ENCODE data around the gene MEIG1.
"Not testable (repeated sequence)": the region's sequence is repeated elsewhere in the genome, so short reads cannot be mapped to it uniquely, and the experiment has no call there.

The MEIG1 gene

GRCh38 chr10:14959221-14960057 lies at the start of gene MEIG1:
Gene MEIG1 (plus strand): TSS chr10:14959388. CDS start chr10:14966469, 7,081 bp downstream.
- peak; percentile 91 for DNase-seq (ENCODE audit: low spot score)

- no peak for DNase-seq (ENCODE audit: low spot score)
Measured at GRCh38 chr10:14910953-14911352, 48.2 kb upstream of the MEIG1 start.

- no peak for DNase-seq (ENCODE audit: low spot score)
Measured at GRCh38 chr10:14911801-14912200, 47.4 kb upstream of the MEIG1 start.

- no peak for DNase-seq (ENCODE audit: low spot score)
Measured at GRCh38 chr10:14916600-14916999, 42.6 kb upstream of the MEIG1 start.

GRCh38 chr10:14917827-14918226 lies 41.4 kb upstream of the MEIG1 start:
- DNase-seq (ENCODE audit: low spot score) = no peak

GRCh38 chr10:14918964-14919363 lies 40.2 kb upstream of the MEIG1 start:
- DNase-seq (ENCODE audit: low spot score) = no peak

GRCh38 chr10:14924013-14924412 lies 35.2 kb upstream of the MEIG1 start:
- DNase-seq (ENCODE audit: low spot score) = no peak

- DNase-seq (ENCODE audit: low spot score) = no peak
Measured at GRCh38 chr10:14925268-14925667, 33.9 kb upstream of the MEIG1 start.

GRCh38 chr10:14926061-14926470 lies 33.1 kb upstream of the MEIG1 start:
- DNase-seq (ENCODE audit: low spot score) = no peak

- DNase-seq (ENCODE audit: low spot score) = no peak
Measured at GRCh38 chr10:14926722-14927416, 32.3 kb upstream of the MEIG1 start.

GRCh38 chr10:14930610-14931009 lies 28.6 kb upstream of the MEIG1 start:
- no peak for DNase-seq (ENCODE audit: low spot score)

GRCh38 chr10:14936584-14936983 lies 22.6 kb upstream of the MEIG1 start:
- DNase-seq (ENCODE audit: low spot score) = no peak

- not testable (repeated sequence) for DNase-seq (ENCODE audit: low spot score)
Measured at GRCh38 chr10:14938971-14939370, 20.2 kb upstream of the MEIG1 start.

- not testable (repeated sequence) for DNase-seq (ENCODE audit: low spot score)
Measured at GRCh38 chr10:14942147-14942949, 16.8 kb upstream of the MEIG1 start.

GRCh38 chr10:14942950-14943338 lies 16.2 kb upstream of the MEIG1 start:
- DNase-seq (ENCODE audit: low spot score) = not testable (repeated sequence)

- no peak for DNase-seq (ENCODE audit: low spot score)
Measured at GRCh38 chr10:14945108-14945507, 14.1 kb upstream of the MEIG1 start.

GRCh38 chr10:14947268-14947667 lies 11.9 kb upstream of the MEIG1 start:
- DNase-seq (ENCODE audit: low spot score) = no peak

GRCh38 chr10:14949291-14949690 lies 9.9 kb upstream of the MEIG1 start:
- DNase-seq (ENCODE audit: low spot score) = no peak

GRCh38 chr10:14952851-14953423 lies 6.3 kb upstream of the MEIG1 start:
- DNase-seq (ENCODE audit: low spot score) = no peak

GRCh38 chr10:14953424-14954000 lies 5.7 kb upstream of the MEIG1 start:
- DNase-seq (ENCODE audit: low spot score) = no peak

GRCh38 chr10:14954001-14954770 lies 5.0 kb upstream of the MEIG1 start, which contains the start of gene DCLRE1C:
Gene DCLRE1C (minus strand): TSS chr10:14954096. CDS start chr10:14954010, 86 bp downstream.
- peak; percentile 79 for DNase-seq (ENCODE audit: low spot score)

Data from LoVo (cell line).